Testis (tissue), 2 donors: Measurements from ENCODE around the gene PCID2.

Experiments used
- CTCF ChIP-seq, 3 experiments: fragments of 450-650 bp in 2 of 3; fragments of 200-600 bp in 1 of 3; sonication (generic) in 1 of 3; IDR thresholded peaks; one replicate each; pipeline ENCODE4 v1.5.1; 2016 to 2019; ENCODE audit warnings: antibody characterized with exemption in 3 of 3, mild to moderate bottlenecking in 2 of 3, moderate library complexity in 1 of 3
- POLR2A ChIP-seq: fragments of 450-650 bp; IDR thresholded peaks from one replicate; pipeline ENCODE4 v1.6.1; 2017; ENCODE audit warnings: antibody characterized with exemption, mild to moderate bottlenecking, moderate library complexity

GRCh38 chr13:113178896-113179167 is 29.6 kb downstream of the PCID2 start:
- no peak for TF ChIP-seq CTCF (IDR thresholded peaks at IDR 0.05)
- TF ChIP-seq POLR2A = no peak
